Measurements from ENCODE around the gene RAB7B. TPM values are rescaled to one million over a fixed set of nuclear protein-coding genes. Genes with fewer than 3 reads are reported as not detected.

Gene RAB7B
- total RNA-seq, 1 donor from 2014 or later = not detected

- intact Hi-C loops (cut with micrococcal nuclease) = no loop called here
Observed at GRCh38 chr1:205950826-205951549, 52.2 kb downstream of the RAB7B start.

GRCh38 chr1:205950280-205950679 is 52.9 kb downstream of the RAB7B start:
- intact Hi-C loops (cut with micrococcal nuclease) = no loop called here

- intact Hi-C loops (cut with micrococcal nuclease) = no loop called here
Observed at GRCh38 chr1:205949753-205950152, 53.4 kb downstream of the RAB7B start.

- intact Hi-C loops (cut with micrococcal nuclease) = no loop called here
Observed at GRCh38 chr1:205948886-205949285, 54.3 kb downstream of the RAB7B start.

GRCh38 chr1:205948039-205948438 is 55.2 kb downstream of the RAB7B start:
- intact Hi-C loops (cut with micrococcal nuclease) = no loop called here

GRCh38 chr1:205947024-205947423 is 56.2 kb downstream of the RAB7B start:
- intact Hi-C loops (cut with micrococcal nuclease) = no loop called here

GRCh38 chr1:205945069-205945468 is 58.1 kb downstream of the RAB7B start:
- intact Hi-C loops (cut with micrococcal nuclease) = no loop called here

- intact Hi-C loops (cut with micrococcal nuclease) = no loop called here
Observed at GRCh38 chr1:205944525-205944924, 58.7 kb downstream of the RAB7B start.

- intact Hi-C loops (cut with micrococcal nuclease) = no loop called here
Observed at GRCh38 chr1:205943245-205943644, 60.0 kb downstream of the RAB7B start, which contains the start of gene SLC26A9. TSS of gene SLC26A9 (minus strand) at chr1:205943456. CDS start at chr1:205935820, 7,636 bp downstream.

- intact Hi-C loops (cut with micrococcal nuclease) = no loop called here
Observed at GRCh38 chr1:205942631-205943159, 60.5 kb downstream of the RAB7B start.

- intact Hi-C loops (cut with micrococcal nuclease) = no loop called here
Observed at GRCh38 chr1:205940710-205941109, 62.5 kb downstream of the RAB7B start.

GRCh38 chr1:205939690-205940330 is 63.4 kb downstream of the RAB7B start:
- intact Hi-C loops (cut with micrococcal nuclease) = no loop called here

GRCh38 chr1:205938682-205939081 is 64.5 kb downstream of the RAB7B start:
- intact Hi-C loops (cut with micrococcal nuclease) = no loop called here

GRCh38 chr1:205936846-205937586 is 66.2 kb downstream of the RAB7B start:
- intact Hi-C loops (cut with micrococcal nuclease) = no loop called here

GRCh38 chr1:205936311-205936710 is 66.9 kb downstream of the RAB7B start:
- intact Hi-C loops (cut with micrococcal nuclease) = no loop called here

GRCh38 chr1:205935869-205936268 is 67.3 kb downstream of the RAB7B start:
- intact Hi-C loops (cut with micrococcal nuclease) = no loop called here

GRCh38 chr1:205934788-205935187 is 68.4 kb downstream of the RAB7B start:
- intact Hi-C loops (cut with micrococcal nuclease) = no loop called here

- intact Hi-C loops (cut with micrococcal nuclease) = no loop called here
Observed at GRCh38 chr1:205933671-205934618, 69.2 kb downstream of the RAB7B start.

GRCh38 chr1:205932776-205933175 is 70.4 kb downstream of the RAB7B start:
- intact Hi-C loops (cut with micrococcal nuclease) = no loop called here

GRCh38 chr1:205930799-205931281 is 72.4 kb downstream of the RAB7B start:
- intact Hi-C loops (cut with micrococcal nuclease) = no loop called here

GRCh38 chr1:205930195-205930577 is 73.0 kb downstream of the RAB7B start:
- intact Hi-C loops (cut with micrococcal nuclease) = no loop called here

Measured in T-helper 2 cell treated with Interferon-gamma antibody and Interleukin-4, amounts not matched to agents 100 ng/mL and 5 ng/mL, for 36 hours (primary cell).